Myocyte (in vitro differentiated cells): ENCODE measurements around the gene RNF175. TPM values are rescaled to one million over a fixed set of nuclear protein-coding genes. Genes with fewer than 3 reads are reported as not detected.

Experiments used
- DNase-seq: peaks from one replicate; pipeline ENCODE4 v3.0.0-alpha.2; 2012; ENCODE audit warnings: low read depth
- total RNA-seq: library from RNA; depleted of rRNA; stranded (reverse); fragments of >200 nt; gene quantifications from 2 replicates; pipeline ENCODE4 v1.2.3, GENCODE V29; 2014

The RNF175 gene
- total RNA-seq, 1 donor from 2014 or later = not detected

GRCh38 chr4:153750197-153750817 is 9.5 kb downstream of the RNF175 start:
- peak; percentile 87 for DNase-seq

DNA sequence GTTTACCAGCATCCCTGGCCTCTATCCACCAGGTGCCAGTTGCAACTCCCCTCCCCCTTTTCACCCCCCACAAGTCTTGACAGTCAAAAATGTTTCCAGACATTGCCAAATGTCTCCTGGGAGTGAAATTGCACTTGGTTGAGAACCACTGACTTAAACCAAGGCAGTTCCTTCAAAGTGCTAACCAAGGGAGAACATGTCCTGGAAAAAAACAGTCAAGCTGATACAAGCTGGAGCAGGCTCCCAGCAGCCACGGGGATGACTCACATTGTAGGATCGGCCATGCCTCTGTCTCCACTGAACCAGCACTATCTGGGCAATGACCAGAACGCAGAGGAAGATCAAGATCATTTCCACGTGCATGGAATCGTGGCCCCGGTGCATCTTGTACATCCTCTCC is 11.4 kb downstream of the RNF175 start:
- DNase-seq = peak; percentile 59

- no peak for DNase-seq
Observed at GRCh38 chr4:153747406-153747955, 12.3 kb downstream of the RNF175 start.

DNA sequence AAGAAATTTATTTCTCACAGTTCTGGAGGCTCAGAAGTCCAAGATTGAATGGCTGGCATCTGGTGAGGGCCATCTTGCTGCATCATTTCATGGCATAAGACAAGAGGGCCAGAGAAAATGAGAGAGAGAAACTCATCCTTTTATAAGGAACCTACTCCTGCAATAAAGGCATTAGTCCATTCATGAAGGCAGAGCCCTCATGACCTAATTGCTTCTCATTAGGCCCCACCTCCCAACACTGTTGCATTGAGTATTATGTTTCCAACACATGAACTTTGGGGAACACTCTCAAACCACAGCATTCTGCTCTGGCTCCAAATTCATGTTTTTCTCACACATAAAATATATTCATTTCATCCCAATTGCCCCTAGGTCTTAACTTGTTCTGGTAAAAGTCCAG is 14.2 kb downstream of the RNF175 start:
- peak; percentile 8 for DNase-seq

GRCh38 chr4:153741541-153741940 is 18.3 kb downstream of the RNF175 start:
- no peak for DNase-seq

DNA sequence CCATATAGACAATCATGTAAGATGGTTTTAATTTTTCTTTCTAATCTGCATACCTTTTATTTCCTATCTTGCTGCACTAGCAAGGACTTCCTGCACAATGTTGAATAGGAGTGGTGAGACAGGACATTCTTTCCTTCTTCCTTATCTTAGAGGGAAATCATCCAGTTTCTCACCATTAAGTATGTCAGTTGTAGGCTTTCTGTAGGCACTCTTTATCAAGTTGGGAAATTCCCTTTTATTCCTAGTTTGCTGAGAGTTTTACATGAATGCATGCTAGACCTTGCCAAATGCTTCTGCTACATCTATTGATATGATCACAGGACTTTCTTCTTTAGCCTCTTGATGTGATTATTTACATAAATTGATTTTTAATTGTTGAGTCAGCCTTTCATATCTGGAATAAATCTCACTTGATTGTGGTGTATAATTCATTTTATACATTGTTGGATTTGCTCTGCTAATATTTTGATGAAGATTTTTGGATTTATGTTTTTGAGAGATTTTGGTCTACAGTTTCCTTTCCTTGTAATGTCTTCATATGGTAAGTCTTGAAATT is 23.8 kb downstream of the RNF175 start:
- no peak for DNase-seq

GRCh38 chr4:153733751-153734448 is 25.9 kb downstream of the RNF175 start:
- no peak for DNase-seq

- peak; percentile 73 for DNase-seq
Observed at GRCh38 chr4:153731239-153731638, 28.6 kb downstream of the RNF175 start.

DNA sequence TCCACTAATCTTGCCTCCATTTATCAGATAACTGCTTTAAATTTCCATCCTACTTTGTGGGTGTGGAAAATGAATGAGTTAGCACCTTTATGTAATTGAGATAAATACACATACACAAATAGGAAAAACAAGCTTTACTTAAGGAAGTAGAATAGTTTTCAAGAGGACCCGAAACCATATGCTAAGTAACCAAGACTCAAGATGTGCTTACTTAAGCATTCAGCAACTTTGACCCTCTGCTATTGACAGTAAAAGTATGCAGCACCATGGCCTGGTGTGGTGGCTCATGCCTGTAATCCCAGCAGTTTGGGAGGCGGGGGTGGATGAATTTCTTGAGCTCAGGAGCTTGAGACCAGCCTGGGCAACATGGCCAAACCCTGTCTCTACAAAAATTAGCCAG is 29.9 kb downstream of the RNF175 start:
- no peak for DNase-seq

DNA sequence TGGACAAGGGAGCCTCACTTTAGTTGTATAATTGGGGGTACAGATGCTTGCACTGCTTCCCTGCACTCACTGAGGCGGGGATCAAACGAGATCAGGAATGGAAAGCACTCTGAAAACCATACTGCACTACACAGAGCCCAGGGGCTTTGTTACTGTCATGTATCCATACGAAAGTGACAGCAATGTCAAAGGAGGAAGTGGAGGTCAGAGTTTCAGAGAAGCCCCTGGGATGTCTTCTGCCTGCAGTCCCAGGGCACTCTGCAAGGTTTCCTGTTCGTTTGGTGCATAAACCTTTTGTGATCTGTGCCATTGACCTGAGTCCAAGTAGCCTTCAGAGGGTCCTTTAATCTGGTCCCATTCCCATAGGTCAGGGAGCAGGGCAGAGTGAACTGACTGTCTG is 31.2 kb downstream of the RNF175 start:
- no peak for DNase-seq

DNA sequence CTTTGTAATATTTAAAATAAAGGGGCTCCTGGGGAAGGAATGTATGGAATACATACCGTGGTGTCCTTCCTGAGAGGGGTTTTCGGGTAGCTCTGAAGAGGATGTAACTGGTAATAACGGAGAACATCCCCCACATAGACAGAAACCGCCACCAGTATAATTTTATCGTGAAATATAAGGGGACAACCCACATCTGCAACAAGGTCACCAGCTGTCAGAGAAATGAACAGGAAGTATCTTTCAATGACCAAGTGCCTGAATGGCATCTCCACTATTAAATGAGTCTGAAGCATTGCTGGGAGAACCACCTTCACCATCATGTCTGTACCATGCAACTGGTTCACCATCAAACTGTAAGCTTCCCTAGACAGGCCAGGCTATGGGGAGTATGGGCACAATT is 31.7 kb downstream of the RNF175 start:
- no peak for DNase-seq

- no peak for DNase-seq
Observed at GRCh38 chr4:153725831-153726154, 34.0 kb downstream of the RNF175 start.

GRCh38 chr4:153725136-153725830 is 34.5 kb downstream of the RNF175 start:
- DNase-seq = no peak

DNA sequence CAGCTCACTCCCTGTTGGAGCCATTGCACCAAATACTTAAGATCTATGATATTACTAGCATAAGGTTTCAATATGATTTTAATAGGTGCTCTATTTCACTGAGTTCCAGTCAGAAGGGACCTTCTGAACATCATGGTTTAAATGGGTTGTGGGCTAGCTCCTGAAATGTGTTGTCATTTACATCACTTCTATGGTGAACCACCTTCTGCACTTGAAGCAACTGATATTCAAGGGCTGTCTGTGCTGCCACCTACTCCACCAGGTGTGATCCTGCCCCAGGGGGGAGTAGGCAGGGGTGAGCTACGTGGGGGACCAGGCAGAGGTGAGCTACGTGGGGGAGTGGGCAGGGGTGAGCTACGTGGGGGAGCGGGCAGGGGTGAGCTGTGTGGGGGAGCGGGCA is 35.2 kb downstream of the RNF175 start:
- no peak for DNase-seq

GRCh38 chr4:153722036-153722435 is 37.8 kb downstream of the RNF175 start:
- peak; percentile 28 for DNase-seq

GRCh38 chr4:153713866-153714646 is 45.8 kb downstream of the RNF175 start:
- DNase-seq = no peak

DNA sequence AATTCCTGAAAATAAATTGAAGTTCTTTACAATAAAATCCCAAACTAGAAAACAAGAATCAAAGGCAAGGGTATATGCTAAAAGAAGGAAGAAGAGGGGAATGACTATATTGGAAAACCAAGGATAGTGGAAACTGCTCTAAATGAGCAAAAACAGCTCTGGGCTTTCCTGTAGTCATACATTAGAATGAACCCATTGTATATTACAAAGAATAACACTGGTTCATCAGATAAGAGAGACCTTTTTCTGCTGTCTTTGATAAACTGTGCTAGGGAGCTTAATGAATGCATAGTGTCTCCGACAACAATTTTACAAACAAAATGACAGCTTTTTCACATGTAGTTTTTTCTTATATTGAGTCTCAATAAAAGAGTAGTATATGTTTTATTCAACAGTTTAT is 49.1 kb downstream of the RNF175 start:
- DNase-seq = no peak

- no peak for DNase-seq
Observed at GRCh38 chr4:153706519-153706918, 53.3 kb downstream of the RNF175 start.

GRCh38 chr4:153705743-153706468 is 53.9 kb downstream of the RNF175 start:
- no peak for DNase-seq

GRCh38 chr4:153704522-153704921 is 55.3 kb downstream of the RNF175 start:
- no peak for DNase-seq

- DNase-seq = no peak
Observed at GRCh38 chr4:153684971-153685371, 74.9 kb downstream of the RNF175 start.
